HepG2 (cell line): ENCODE data around the gene CLPTM1. TPM values are rescaled to one million over a fixed set of nuclear protein-coding genes. Genes with fewer than 3 reads are reported as not detected.

ENCODE experiments used
- ELF3 ChIP-seq: IDR thresholded peaks from 2 replicates; pipeline ENCODE4 v1.6.1; 2016; ENCODE audit warnings: missing genetic modification reagents, missing compliant biosample characterization
- FIP1L1 ChIP-seq: fragments of 200-400 bp; formaldehyde crosslinking; IDR thresholded peaks from 2 replicates; pipeline ENCODE4 v1.6.1; 2018; ENCODE audit warnings: low read depth, mild to moderate bottlenecking, low read length, moderate library complexity, borderline replicate concordance; ENCODE audit not compliant: insufficient read depth
- JUN ChIP-seq: sonication (generic); formaldehyde crosslinking; IDR thresholded peaks from 2 replicates; pipeline ENCODE4 v1.4.0; 2020; ENCODE audit warnings: mild to moderate bottlenecking, missing genetic modification reagents
- NBN ChIP-seq: fragments of 450-650 bp; conservative IDR thresholded peaks from 2 replicates; pipeline ENCODE4 v1.6.1; 2017
- NFATC3 ChIP-seq: sonication (generic); formaldehyde crosslinking; IDR thresholded peaks from 2 replicates; pipeline ENCODE4 v1.5.1; 2020; ENCODE audit warnings: mild to moderate bottlenecking, missing genetic modification reagents
- NFRKB ChIP-seq: fragments of 450-650 bp; IDR thresholded peaks from 2 replicates; pipeline ENCODE4 v1.6.1; 2017
- PRMT3 ChIP-seq: sonication (generic); formaldehyde crosslinking; IDR thresholded peaks from 2 replicates; pipeline ENCODE4 v1.8.1; 2022; ENCODE audit warnings: low read depth, mild to moderate bottlenecking, moderate library complexity, missing genetic modification reagents, borderline replicate concordance
- SMARCC2 ChIP-seq: fragments of 450-650 bp; IDR thresholded peaks from 2 replicates; pipeline ENCODE4 v1.6.1; 2017; ENCODE audit warnings: antibody characterized with exemption, mild to moderate bottlenecking
- SRF ChIP-seq: IDR thresholded peaks from 2 replicates; pipeline ENCODE4 v1.6.1; 2011; ENCODE audit warnings: mild to moderate bottlenecking, low read depth, low read length, moderate library complexity
- SRSF1 ChIP-seq: fragments of 200-400 bp; formaldehyde crosslinking; optimal IDR thresholded peaks from 2 replicates; pipeline ENCODE3; 2017; ENCODE audit warnings: mild to moderate bottlenecking, low read depth, low read length, moderate library complexity
- TCF12 ChIP-seq, 2 experiments: fragments of 450-650 bp in 1 of 2; sonication (generic) in 1 of 2; formaldehyde crosslinking in 1 of 2; IDR thresholded peaks; 2 replicates each; pipeline versions ENCODE4 v1.6.1 to v1.8.0; 2017 to 2022; ENCODE audit warnings: antibody characterized with exemption in 1 of 2, mild to moderate bottlenecking in 1 of 2, missing genetic modification reagents in 1 of 2, moderate library complexity in 1 of 2
- TGIF2 ChIP-seq: IDR thresholded peaks from 2 replicates; pipeline ENCODE4 v1.6.1; 2016; ENCODE audit warnings: control low read depth, missing compliant biosample characterization
- THAP11 ChIP-seq: IDR thresholded peaks from 2 replicates; pipeline ENCODE4 v1.6.1; 2016; ENCODE audit warnings: missing biosample characterization, missing genetic modification reagents
- ZFP82 ChIP-seq: sonication (generic); formaldehyde crosslinking; IDR thresholded peaks from 2 replicates; pipeline ENCODE4 v1.5.1; 2020; ENCODE audit warnings: mild to moderate bottlenecking, missing genetic modification reagents, borderline replicate concordance
- ZNF232 ChIP-seq: sonication (generic); formaldehyde crosslinking; IDR thresholded peaks from 2 replicates; pipeline ENCODE4 v1.4.0; 2020; ENCODE audit warnings: missing genetic modification reagents, borderline replicate concordance
- ZNF263 ChIP-seq: sonication (generic); formaldehyde crosslinking; IDR thresholded peaks from 2 replicates; pipeline ENCODE4 v1.4.0; 2020; ENCODE audit warnings: missing genetic modification reagents
- ZNF549 ChIP-seq: sonication (generic); formaldehyde crosslinking; IDR thresholded peaks from 2 replicates; pipeline ENCODE4 v1.5.0; 2020; ENCODE audit warnings: missing genetic modification reagents
- ZNF567 ChIP-seq: sonication (generic); formaldehyde crosslinking; IDR thresholded peaks from 2 replicates; pipeline ENCODE4 v1.8.1; 2023; ENCODE audit warnings: mild to moderate bottlenecking, missing genetic modification reagents, borderline replicate concordance
- ZSCAN21 ChIP-seq: sonication (generic); formaldehyde crosslinking; IDR thresholded peaks from 2 replicates; pipeline ENCODE4 v1.8.0; 2022; ENCODE audit warnings: mild to moderate bottlenecking, missing genetic modification reagents, moderate library complexity, borderline replicate concordance
- polyA plus RNA-seq, 8 experiments: library from polyadenylated mRNA; depleted of rRNA in 3 of 8; stranded (reverse) in 7 of 8; unstranded in 1 of 8; fragments of >200 nt; fragmentation: Illumina TruSeq in 4 of 8; extraction: Trizol in 4 of 8; gene quantifications; 2 replicates each; pipeline versions ENCODE4 v1.2.1 to v1.2.3, GENCODE V29; 2011 to 2016; ENCODE audit warnings: low read depth in 4 of 8, missing spikeins in 1 of 8, mixed read lengths in 1 of 8; ENCODE audit not compliant: insufficient read depth in 1 of 8
- total RNA-seq, 5 experiments: library from RNA; depleted of rRNA; stranded (reverse); fragments of >200 nt; fragmentation: Illumina TruSeq; extraction: Trizol; gene quantifications; 2 replicates each; pipeline ENCODE4 v1.2.3, GENCODE V29; 2016; ENCODE audit warnings: low read depth in 1 of 5
- TF ChIP-seq, protein P1 (sequence below), 2 experiments: sonication (generic) in 1 of 2; formaldehyde crosslinking in 1 of 2; IDR thresholded peaks; 2 replicates each; pipeline versions ENCODE4 v1.4.0 to v1.6.1; 2016 to 2020; ENCODE audit warnings: borderline replicate concordance in 1 of 2, low read depth in 1 of 2, mild to moderate bottlenecking in 1 of 2, missing genetic modification reagents in 1 of 2
- TF ChIP-seq, protein P2 (sequence below): sonication (generic); formaldehyde crosslinking; IDR thresholded peaks from 2 replicates; pipeline ENCODE4 v1.8.0; 2022; ENCODE audit warnings: mild to moderate bottlenecking, missing genetic modification reagents; ENCODE audit not compliant: insufficient replicate concordance
- TF ChIP-seq, protein P3 (sequence below): sonication (generic); formaldehyde crosslinking; IDR thresholded peaks from 2 replicates; pipeline ENCODE4 v1.4.0; 2020; ENCODE audit warnings: mild to moderate bottlenecking, missing genetic modification reagents

The CLPTM1 gene
- total and polyA plus RNA-seq, 2 of the 13 experiments (the other 11 are each of a cell fraction or from before 2014, with no cell fraction given): 34.9 to 42.8 TPM

DNA sequence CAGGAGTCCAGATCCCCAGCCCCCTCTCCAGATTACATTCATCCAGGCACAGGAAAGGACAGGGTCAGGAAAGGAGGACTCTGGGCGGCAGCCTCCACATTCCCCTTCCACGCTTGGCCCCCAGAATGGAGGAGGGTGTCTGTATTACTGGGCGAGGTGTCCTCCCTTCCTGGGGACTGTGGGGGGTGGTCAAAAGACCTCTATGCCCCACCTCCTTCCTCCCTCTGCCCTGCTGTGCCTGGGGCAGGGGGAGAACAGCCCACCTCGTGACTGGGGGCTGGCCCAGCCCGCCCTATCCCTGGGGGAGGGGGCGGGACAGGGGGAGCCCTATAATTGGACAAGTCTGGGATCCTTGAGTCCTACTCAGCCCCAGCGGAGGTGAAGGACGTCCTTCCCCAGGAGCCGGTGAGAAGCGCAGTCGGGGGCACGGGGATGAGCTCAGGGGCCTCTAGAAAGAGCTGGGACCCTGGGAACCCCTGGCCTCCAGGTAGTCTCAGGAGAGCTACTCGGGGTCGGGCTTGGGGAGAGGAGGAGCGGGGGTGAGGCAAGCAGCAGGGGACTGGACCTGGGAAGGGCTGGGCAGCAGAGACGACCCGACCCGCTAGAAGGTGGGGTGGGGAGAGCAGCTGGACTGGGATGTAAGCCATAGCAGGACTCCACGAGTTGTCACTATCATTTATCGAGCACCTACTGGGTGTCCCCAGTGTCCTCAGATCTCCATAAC is 49.6 kb upstream of the CLPTM1 start, which contains the start of gene APOE (continued):
- TF ChIP-seq SRSF1: no peak
- peak; percentile 26; the same call in 1 of the 2 replicates for TF ChIP-seq TGIF2 (CRISPR knock-in tag)
- TF ChIP-seq ZNF232: no peak
- peak; percentile 78; the same call in 1 of the 2 replicates for TF ChIP-seq ZNF263
- TF ChIP-seq SRF: peak; percentile 8; the same call in 1 of the 2 replicates
- TF ChIP-seq ZFP82 (CRISPR knock-in tag): no peak
- no peak for TF ChIP-seq TCF12 (IDR thresholded peaks at IDR 0.05)
- TF ChIP-seq TCF12 (CRISPR knock-in tag; IDR thresholded peaks at IDR 0.05): no peak
- no peak for TF ChIP-seq JUN
- TF ChIP-seq ZNF549 (CRISPR knock-in tag): no peak
- TF ChIP-seq, protein P1, sequence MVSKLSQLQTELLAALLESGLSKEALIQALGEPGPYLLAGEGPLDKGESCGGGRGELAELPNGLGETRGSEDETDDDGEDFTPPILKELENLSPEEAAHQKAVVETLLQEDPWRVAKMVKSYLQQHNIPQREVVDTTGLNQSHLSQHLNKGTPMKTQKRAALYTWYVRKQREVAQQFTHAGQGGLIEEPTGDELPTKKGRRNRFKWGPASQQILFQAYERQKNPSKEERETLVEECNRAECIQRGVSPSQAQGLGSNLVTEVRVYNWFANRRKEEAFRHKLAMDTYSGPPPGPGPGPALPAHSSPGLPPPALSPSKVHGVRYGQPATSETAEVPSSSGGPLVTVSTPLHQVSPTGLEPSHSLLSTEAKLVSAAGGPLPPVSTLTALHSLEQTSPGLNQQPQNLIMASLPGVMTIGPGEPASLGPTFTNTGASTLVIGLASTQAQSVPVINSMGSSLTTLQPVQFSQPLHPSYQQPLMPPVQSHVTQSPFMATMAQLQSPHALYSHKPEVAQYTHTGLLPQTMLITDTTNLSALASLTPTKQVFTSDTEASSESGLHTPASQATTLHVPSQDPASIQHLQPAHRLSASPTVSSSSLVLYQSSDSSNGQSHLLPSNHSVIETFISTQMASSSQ (IDR thresholded peaks at IDR 0.05; ENCODE audit: low read depth): no peak
- TF ChIP-seq, protein P1 (CRISPR knock-in tag; IDR thresholded peaks at IDR 0.05; ENCODE audit: borderline replicate concordance): peak; percentile 55; the same call in 1 of the 2 replicates
- TF ChIP-seq, protein P2, sequence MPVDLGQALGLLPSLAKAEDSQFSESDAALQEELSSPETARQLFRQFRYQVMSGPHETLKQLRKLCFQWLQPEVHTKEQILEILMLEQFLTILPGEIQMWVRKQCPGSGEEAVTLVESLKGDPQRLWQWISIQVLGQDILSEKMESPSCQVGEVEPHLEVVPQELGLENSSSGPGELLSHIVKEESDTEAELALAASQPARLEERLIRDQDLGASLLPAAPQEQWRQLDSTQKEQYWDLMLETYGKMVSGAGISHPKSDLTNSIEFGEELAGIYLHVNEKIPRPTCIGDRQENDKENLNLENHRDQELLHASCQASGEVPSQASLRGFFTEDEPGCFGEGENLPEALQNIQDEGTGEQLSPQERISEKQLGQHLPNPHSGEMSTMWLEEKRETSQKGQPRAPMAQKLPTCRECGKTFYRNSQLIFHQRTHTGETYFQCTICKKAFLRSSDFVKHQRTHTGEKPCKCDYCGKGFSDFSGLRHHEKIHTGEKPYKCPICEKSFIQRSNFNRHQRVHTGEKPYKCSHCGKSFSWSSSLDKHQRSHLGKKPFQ (CRISPR knock-in tag): no peak
- TF ChIP-seq, protein P3, sequence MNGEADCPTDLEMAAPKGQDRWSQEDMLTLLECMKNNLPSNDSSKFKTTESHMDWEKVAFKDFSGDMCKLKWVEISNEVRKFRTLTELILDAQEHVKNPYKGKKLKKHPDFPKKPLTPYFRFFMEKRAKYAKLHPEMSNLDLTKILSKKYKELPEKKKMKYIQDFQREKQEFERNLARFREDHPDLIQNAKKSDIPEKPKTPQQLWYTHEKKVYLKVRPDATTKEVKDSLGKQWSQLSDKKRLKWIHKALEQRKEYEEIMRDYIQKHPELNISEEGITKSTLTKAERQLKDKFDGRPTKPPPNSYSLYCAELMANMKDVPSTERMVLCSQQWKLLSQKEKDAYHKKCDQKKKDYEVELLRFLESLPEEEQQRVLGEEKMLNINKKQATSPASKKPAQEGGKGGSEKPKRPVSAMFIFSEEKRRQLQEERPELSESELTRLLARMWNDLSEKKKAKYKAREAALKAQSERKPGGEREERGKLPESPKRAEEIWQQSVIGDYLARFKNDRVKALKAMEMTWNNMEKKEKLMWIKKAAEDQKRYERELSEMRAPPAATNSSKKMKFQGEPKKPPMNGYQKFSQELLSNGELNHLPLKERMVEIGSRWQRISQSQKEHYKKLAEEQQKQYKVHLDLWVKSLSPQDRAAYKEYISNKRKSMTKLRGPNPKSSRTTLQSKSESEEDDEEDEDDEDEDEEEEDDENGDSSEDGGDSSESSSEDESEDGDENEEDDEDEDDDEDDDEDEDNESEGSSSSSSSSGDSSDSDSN (CRISPR knock-in tag): peak; percentile 56
- TF ChIP-seq ZSCAN21 (CRISPR knock-in tag): no peak
- TF ChIP-seq FIP1L1: no peak
- no peak for TF ChIP-seq NFRKB
- TF ChIP-seq ZNF567 (CRISPR knock-in tag): no peak
- no peak for TF ChIP-seq PRMT3
- TF ChIP-seq NFATC3 (CRISPR knock-in tag): no peak
- no peak for TF ChIP-seq SMARCC2
- no peak for TF ChIP-seq NBN
- TF ChIP-seq THAP11 (CRISPR knock-in tag): peak; percentile 29; the same call in 1 of the 2 replicates
- peak; percentile 39; the same call in 1 of the 2 replicates for TF ChIP-seq ELF3
